Endothelial cell of umbilical vein (primary cell): Measurements from ENCODE around the gene KDM3B. TPM values are rescaled to one million over a fixed set of nuclear protein-coding genes. Genes with fewer than 3 reads are reported as not detected.

Experiments
- BruUV-seq: library from RNA; stranded (reverse); fragments of 400-500 nt; replicated peaks from 2 replicates; lab custom pipeline; 2021; lab: Mats Ljungman, UMichigan
- CTCF ChIA-PET: fragments of 300-600, 350-600 bp; sonication (Branson Sonifier 250); formaldehyde crosslinking; loops from one replicate; lab custom pipeline; 2021; ENCODE audit warnings: antibody characterized with exemption, inconsistent platforms; lab: Charles Lee
- POLR2A ChIA-PET: fragments of 300-600, 350-600 bp; sonication (Branson Sonifier 250); formaldehyde crosslinking; loops from one replicate; lab custom pipeline; 2021; ENCODE audit warnings: antibody characterized with exemption, inconsistent platforms; lab: Charles Lee
- DNase-seq: peaks from one replicate; pipeline ENCODE4 v3.0.0-alpha.2; 2011; ENCODE audit warnings: low read depth, low spot score
- FAIRE-seq: peaks from 2 replicates; lab custom pipeline; 2011; peaks lifted over from hg19 to GRCh38; lab: Jason Lieb, UNC
- H2AFZ ChIP-seq: 2 replicates; pipeline ENCODE4 v1.6.0; 2012; ENCODE audit warnings: low read depth, low read length, control low read depth, inconsistent platforms
- H3K27ac ChIP-seq: 2 replicates; pipeline ENCODE4 v1.5.1; 2011; ENCODE audit warnings: low read depth, mild to moderate bottlenecking, control low read depth, low read length, moderate library complexity; ENCODE audit not compliant: insufficient read depth
- H3K27me3 ChIP-seq, 2 experiments: 2 replicates each; pipeline versions ENCODE4 v1.6.0 to v1.6.1; 2011; ENCODE audit warnings: low read length in 2 of 2, mixed read lengths in 1 of 2; ENCODE audit not compliant: control insufficient read depth in 2 of 2, insufficient read depth in 2 of 2
- H3K36me3 ChIP-seq, 2 experiments: 2 replicates in 1 of 2; 3 replicates in 1 of 2; pipeline ENCODE4 v1.5.1; 2011; ENCODE audit warnings: low read length in 2 of 2, mild to moderate bottlenecking in 1 of 2, moderate library complexity in 1 of 2; ENCODE audit not compliant: control insufficient read depth in 2 of 2, insufficient read depth in 2 of 2; ENCODE audit errors: extremely low read depth in 1 of 2
- H3K4me1 ChIP-seq: 3 replicates; pipeline ENCODE4 v1.5.1; 2011; ENCODE audit warnings: mild to moderate bottlenecking, low read length; ENCODE audit not compliant: control insufficient read depth, insufficient read depth; ENCODE audit errors: extremely low read depth
- H3K4me2 ChIP-seq: 2 replicates; pipeline ENCODE4 v1.6.1; 2011; ENCODE audit warnings: low read length, control low read depth, mixed read lengths; ENCODE audit not compliant: insufficient read depth
- H3K4me3 ChIP-seq, 3 experiments: fragments of 200-600 bp in 1 of 3; sonication (generic), shearing (Covaris generic) in 1 of 3; replicated peaks in 1 of 3; 2 replicates each; pipeline ENCODE4 v1.5.1; 2011 to 2016; ENCODE audit warnings: control low read depth in 3 of 3, low read length in 3 of 3, mild to moderate bottlenecking in 2 of 3, inconsistent platforms in 1 of 3, low read depth in 1 of 3, moderate library complexity in 1 of 3; ENCODE audit not compliant: insufficient read depth in 1 of 3
- H3K79me2 ChIP-seq: 2 replicates; pipeline ENCODE4 v1.6.0; 2012; ENCODE audit warnings: low read length, inconsistent platforms; ENCODE audit not compliant: control insufficient read depth, insufficient read depth
- H3K9ac ChIP-seq: replicated peaks from 2 replicates; pipeline ENCODE3; 2011; ENCODE audit warnings: low read length, control low read depth; ENCODE audit not compliant: insufficient read depth; ENCODE audit errors: extremely low read depth
- H3K9me1 ChIP-seq: replicated peaks from 3 replicates; pipeline ENCODE4 v1.6.0; 2011; ENCODE audit warnings: mild to moderate bottlenecking, low read length; ENCODE audit not compliant: control insufficient read depth, insufficient read depth; ENCODE audit errors: extremely low read depth
- H3K9me3 ChIP-seq: replicated peaks from 2 replicates; pipeline ENCODE4 v1.5.1; 2012; ENCODE audit warnings: low read length, inconsistent platforms; ENCODE audit not compliant: control insufficient read depth, insufficient read depth
- H4K20me1 ChIP-seq: replicated peaks from 2 replicates; pipeline ENCODE3; 2011; ENCODE audit warnings: mild to moderate bottlenecking, low read length; ENCODE audit not compliant: control insufficient read depth, insufficient read depth; ENCODE audit errors: extremely low read depth
- EZH2 ChIP-seq: IDR thresholded peaks from 2 replicates; pipeline ENCODE4 v1.6.1; 2012; ENCODE audit warnings: borderline replicate concordance, low read depth, mild to moderate bottlenecking, moderate library complexity, low read length, inconsistent platforms; ENCODE audit not compliant: severe bottlenecking
- FOS ChIP-seq: IDR thresholded peaks from 2 replicates; pipeline ENCODE4 v1.6.1; 2011; ENCODE audit warnings: mild to moderate bottlenecking, low read length, moderate library complexity, borderline replicate concordance; ENCODE audit not compliant: insufficient read depth
- GATA2 ChIP-seq: IDR thresholded peaks from 2 replicates; pipeline ENCODE4 v1.7.0; 2011; ENCODE audit warnings: low read depth, mild to moderate bottlenecking, moderate library complexity, mixed read lengths, low read length; ENCODE audit not compliant: insufficient read length, insufficient read depth
- MAX ChIP-seq: IDR thresholded peaks from 2 replicates; pipeline ENCODE4 v1.6.1; 2011; ENCODE audit not compliant: insufficient read depth, insufficient read length
- MYC ChIP-seq: IDR thresholded peaks from one replicate; pipeline ENCODE4 v1.6.1; 2011; ENCODE audit warnings: mild to moderate bottlenecking, low read depth, low read length
- POLR2A ChIP-seq: IDR thresholded peaks from 2 replicates; pipeline ENCODE4 v1.6.1; 2012; ENCODE audit warnings: low read depth, mild to moderate bottlenecking, control low read depth, low read length
- POLR2AphosphoS5 ChIP-seq: IDR thresholded peaks from 2 replicates; pipeline ENCODE4 v1.6.1; 2012; ENCODE audit warnings: low read depth, mild to moderate bottlenecking, control low read depth, low read length, moderate library complexity; ENCODE audit not compliant: insufficient read depth
- dilution Hi-C: fragments of 300-500 bp; cut with MboI; formaldehyde crosslinking; loops from one replicate; pipeline ENCODE4 v1.15.0; 2019; ENCODE audit warnings: low sequenced_read_pairs; ENCODE audit not compliant: extremely low pct_ligation_motif_present
- intact Hi-C: fragments of 100-400 bp; cut with micrococcal nuclease; formaldehyde crosslinking; loops from one replicate; pipeline ENCODE4 v1.10.0; 2022
- polyA plus RNA-seq, 4 experiments: library from polyadenylated mRNA; depleted of rRNA in 3 of 4; stranded (reverse) in 3 of 4; unstranded in 1 of 4; fragments of >200 nt; gene quantifications; 2 replicates each; pipeline versions ENCODE4 v1.2.1 to v1.2.3, GENCODE V29; 2011 to 2012; ENCODE audit warnings: missing spikeins in 1 of 4
- total RNA-seq: library from RNA; stranded (reverse); gene quantifications from 2 replicates; pipeline ENCODE4 v1.2.3, GENCODE V29; 2021

KDM3B gene
- total and polyA plus RNA-seq, 2 donors (not counting 3 experiments of a cell fraction or from before 2014, with no cell fraction given) = 19.0 to 55.7 TPM

- ChIA-PET CTCF (interaction anchor here (1.0 to 3.0 kb wide), 3 partner anchors 9 to 64 kb away, joined by 4 to 25 read pairs (median 9); no protein-coding TSS in a partner anchor), POLR2A (no interaction called here)
- dilution Hi-C loops (no loop called here), intact Hi-C loops (no loop called here)
- no peaks in the 10 kb centered on the region for H3K27me3 ChIP-seq
- no peak overlapping the region for H3K9ac ChIP-seq
- H3K9me1 ChIP-seq = no peaks in the 10 kb centered on the region
- no peak overlapping the region for H2AFZ ChIP-seq
- no peak overlapping the region for H3K4me3 ChIP-seq
- FAIRE-seq = no peak
- no peak overlapping the region for H3K27ac ChIP-seq
- BruUV-seq = no TSS peak
- TF ChIP-seq MYC = no peak
- TF ChIP-seq FOS = no peak
- no peak for TF ChIP-seq MAX
- TF ChIP-seq GATA2 = no peak
- H3K36me3 ChIP-seq = peaks cover 5 to 7% of the 10 kb centered on the region in 2 experiments
- no peaks in the 10 kb centered on the region for H4K20me1 ChIP-seq
- H3K4me1 ChIP-seq = peaks cover 9% of the 10 kb centered on the region
- DNase-seq = no peak
- no peaks in the 10 kb centered on the region for H3K79me2 ChIP-seq
- no peaks in the 10 kb centered on the region for H3K9me3 ChIP-seq
- H3K4me2 ChIP-seq = no peak overlapping the region
Measured at GRCh38 chr5:138440159-138441073, 87.9 kb downstream of the KDM3B start.

- H3K9me3 ChIP-seq = no peaks in the 10 kb centered on the region
- DNase-seq (no peak), FAIRE-seq (no peak)
- H3K27ac ChIP-seq = no peak overlapping the region
- H3K9me1 ChIP-seq = no peaks in the 10 kb centered on the region
- TF ChIP-seq POLR2AphosphoS5 (no peak), MYC (no peak), MAX (no peak), EZH2 (no peak), POLR2A (no peak)
- peaks cover 0 to 4% of the 10 kb centered on the region in 2 experiments for H3K36me3 ChIP-seq
- H4K20me1 ChIP-seq = no peaks in the 10 kb centered on the region
- H3K4me3 ChIP-seq = no peak overlapping the region
- no TSS peak for BruUV-seq
- ChIA-PET CTCF (interaction anchor here (1.0 kb wide), 1 partner anchor 9 kb away, joined by 4 read pairs; no protein-coding TSS in a partner anchor), POLR2A (no interaction called here)
- no peak overlapping the region for H3K9ac ChIP-seq
- no peaks in the 10 kb centered on the region for H3K79me2 ChIP-seq
- H3K4me1 ChIP-seq = peaks cover 9% of the 10 kb centered on the region
- dilution Hi-C loops (no loop called here), intact Hi-C loops (no loop called here)
- no peak overlapping the region for H3K4me2 ChIP-seq
- no peak overlapping the region for H2AFZ ChIP-seq
- no peaks in the 10 kb centered on the region for H3K27me3 ChIP-seq
Measured at GRCh38 chr5:138441221-138441620, 88.7 kb downstream of the KDM3B start.
